ENCODE measurements around the gene WNT5B.

GRCh38 chr12:1668833-1669543 is 40.0 kb downstream of the WNT5B start:
- no peak for TF ChIP-seq TAF1 (IDR thresholded peaks at IDR 0.05; ENCODE audit: borderline replicate concordance, low read depth, low read length)
- TF ChIP-seq POLR2A (IDR thresholded peaks at IDR 0.05; ENCODE audit: low read depth, low read length), result no peak
- TF ChIP-seq POLR2AphosphoS5 (IDR thresholded peaks at IDR 0.05; ENCODE audit: low read depth, low read length), result no peak

All from GM12892 (cell line).